GM23338 (cell line): ENCODE data around the gene IMPACT. TPM values are rescaled to one million over a fixed set of nuclear protein-coding genes. Genes with fewer than 3 reads are reported as not detected.

Experiments
- ATAC-seq: fragments of 200-7000 bp; cut with Tn5 transposase; 3 replicates; pipeline ENCODE4 v1.9.1; 2020
- DNase-seq: peaks from one replicate; pipeline ENCODE4 v3.0.0-alpha.2; 2015; ENCODE audit warnings: low spot score
- H2AFZ ChIP-seq: fragments of 200-600 bp; sonication (generic); 2 replicates; pipeline ENCODE4 v1.8.0; 2016; ENCODE audit warnings: antibody characterized with exemption, mild to moderate bottlenecking, moderate library complexity
- H3F3A ChIP-seq: fragments of 200-600 bp; sonication (generic); replicated peaks from 2 replicates; pipeline ENCODE4 v1.8.0; 2017; ENCODE audit warnings: antibody characterized with exemption, mixed run types, low read depth
- H3K27ac ChIP-seq: fragments of 200-600 bp; sonication (generic); 2 replicates; pipeline ENCODE4 v1.6.1; 2016; ENCODE audit warnings: low read depth
- H3K27me3 ChIP-seq: fragments of 200-600 bp; sonication (generic); 2 replicates; pipeline ENCODE4 v1.8.0; 2016; ENCODE audit warnings: mild to moderate bottlenecking, mixed run types, moderate library complexity; ENCODE audit not compliant: insufficient read depth
- H3K36me3 ChIP-seq: fragments of 200-600 bp; sonication (generic); 2 replicates; pipeline ENCODE4 v1.8.0; 2016; ENCODE audit warnings: mild to moderate bottlenecking; ENCODE audit not compliant: insufficient read depth
- H3K4me1 ChIP-seq: fragments of 200-600 bp; sonication (generic); 2 replicates; pipeline ENCODE4 v1.8.0; 2016; ENCODE audit warnings: mild to moderate bottlenecking, moderate library complexity; ENCODE audit not compliant: insufficient read depth
- H3K4me2 ChIP-seq: fragments of 200-600 bp; sonication (generic); 2 replicates; pipeline ENCODE4 v1.7.1; 2017; ENCODE audit warnings: mixed run types
- H3K4me3 ChIP-seq: fragments of 200-600 bp; sonication (generic); 2 replicates; pipeline ENCODE4 v1.6.1; 2016; ENCODE audit warnings: mixed run types
- H3K79me2 ChIP-seq: fragments of 200-600 bp; sonication (generic); replicated peaks from 2 replicates; pipeline ENCODE4 v1.8.0; 2017; ENCODE audit warnings: mild to moderate bottlenecking; ENCODE audit not compliant: insufficient read depth
- H3K9me2 ChIP-seq: fragments of 200-600 bp; sonication (generic); 2 replicates; pipeline ENCODE4 v1.8.0; 2017; ENCODE audit not compliant: insufficient read depth
- H4K20me1 ChIP-seq: fragments of 200-600 bp; sonication (generic); replicated peaks from 2 replicates; pipeline ENCODE4 v1.8.0; 2017; ENCODE audit warnings: mild to moderate bottlenecking; ENCODE audit not compliant: insufficient read depth
- H3K27ac Mint-ChIP-seq: 2 replicates; pipeline ENCODE4 v1.8.0; 2020; ENCODE audit warnings: inconsistent platforms, mild to moderate bottlenecking, moderate library complexity, mixed read lengths
- H3K27me3 Mint-ChIP-seq: 3 replicates; pipeline ENCODE4 v1.8.0; 2022; ENCODE audit warnings: low read depth, mild to moderate bottlenecking, moderate library complexity, mixed read lengths, inconsistent platforms; ENCODE audit not compliant: insufficient read depth, poor library complexity
- H3K36me3 Mint-ChIP-seq: 3 replicates; pipeline ENCODE4 v1.8.0; 2021; ENCODE audit warnings: low read depth, mild to moderate bottlenecking, inconsistent platforms, moderate library complexity, mixed read lengths
- H3K4me1 Mint-ChIP-seq: 3 replicates; pipeline ENCODE4 v1.8.0; 2020; ENCODE audit warnings: mild to moderate bottlenecking, inconsistent platforms, mixed read lengths
- H3K4me3 Mint-ChIP-seq: 3 replicates; pipeline ENCODE4 v1.8.0; 2021; ENCODE audit warnings: moderate library complexity, mild to moderate bottlenecking, inconsistent platforms, mixed read lengths
- H3K9me3 Mint-ChIP-seq: 3 replicates; pipeline ENCODE4 v1.8.0; 2020; ENCODE audit warnings: moderate library complexity, mild to moderate bottlenecking, inconsistent platforms, mixed read lengths
- CREB1 ChIP-seq: fragments of 250-450 bp; sonication (Bioruptor Pico); IDR thresholded peaks from 2 replicates; pipeline ENCODE4 v1.5.0; 2020; ENCODE audit warnings: low read depth, mild to moderate bottlenecking, moderate library complexity
- EZH2 ChIP-seq: fragments of 200-600 bp; sonication (generic); IDR thresholded peaks from one replicate; pipeline ENCODE4 v1.8.0; 2017; ENCODE audit warnings: antibody characterized with exemption, mild to moderate bottlenecking, low read depth; ENCODE audit not compliant: unreplicated experiment
- EZH2phosphoT487 ChIP-seq: fragments of 200-600 bp; sonication (generic); IDR thresholded peaks from one replicate; pipeline ENCODE4 v1.8.1; 2018; ENCODE audit warnings: antibody characterized with exemption; ENCODE audit not compliant: unreplicated experiment
- JUNB ChIP-seq: IDR thresholded peaks from one replicate; pipeline ENCODE4 v1.6.1; 2016; ENCODE audit warnings: antibody characterized with exemption; ENCODE audit not compliant: unreplicated experiment
- NANOG ChIP-seq: IDR thresholded peaks from 2 replicates; pipeline ENCODE4 v1.6.1; 2016; ENCODE audit warnings: antibody characterized with exemption, borderline replicate concordance
- POLR2AphosphoS5 ChIP-seq: IDR thresholded peaks from 2 replicates; pipeline ENCODE4 v1.6.1; 2016; ENCODE audit warnings: antibody characterized with exemption, low read depth
- STAT1 ChIP-seq: IDR thresholded peaks from one replicate; pipeline ENCODE4 v1.6.1; 2016; ENCODE audit warnings: antibody characterized with exemption; ENCODE audit not compliant: unreplicated experiment
- ZNF114 ChIP-seq: fragments of 250-450 bp; sonication (Bioruptor Pico); IDR thresholded peaks from 2 replicates; pipeline ENCODE4 v1.5.0; 2020; ENCODE audit warnings: mild to moderate bottlenecking, moderate library complexity
- ZNF331 ChIP-seq: fragments of 250-450 bp; sonication (Bioruptor Pico); IDR thresholded peaks from 2 replicates; pipeline ENCODE4 v1.5.0; 2020; ENCODE audit warnings: low read depth, mild to moderate bottlenecking, moderate library complexity
- polyA plus RNA-seq: library from polyadenylated mRNA; unstranded; fragments of >200 nt; fragmentation: Nextera tagmentation; extraction: Ambion mirVana; gene quantifications from 2 replicates; pipeline ENCODE4 v1.2.1, GENCODE V29; 2016
- total RNA-seq: library from RNA; depleted of rRNA; stranded (reverse); fragments of >200 nt; shearing (Covaris generic); gene quantifications from 2 replicates; pipeline ENCODE4 v1.2.3, GENCODE V29; 2014
- TF ChIP-seq, protein P1 (sequence below): fragments of 250-450 bp; sonication (Bioruptor Pico); IDR thresholded peaks from 2 replicates; pipeline ENCODE4 v1.5.0; 2020; ENCODE audit warnings: mild to moderate bottlenecking, moderate library complexity

The IMPACT gene
- total and polyA plus RNA-seq, 2 experiments from 2014 or later = 42.1 to 47.6 TPM

DNA sequence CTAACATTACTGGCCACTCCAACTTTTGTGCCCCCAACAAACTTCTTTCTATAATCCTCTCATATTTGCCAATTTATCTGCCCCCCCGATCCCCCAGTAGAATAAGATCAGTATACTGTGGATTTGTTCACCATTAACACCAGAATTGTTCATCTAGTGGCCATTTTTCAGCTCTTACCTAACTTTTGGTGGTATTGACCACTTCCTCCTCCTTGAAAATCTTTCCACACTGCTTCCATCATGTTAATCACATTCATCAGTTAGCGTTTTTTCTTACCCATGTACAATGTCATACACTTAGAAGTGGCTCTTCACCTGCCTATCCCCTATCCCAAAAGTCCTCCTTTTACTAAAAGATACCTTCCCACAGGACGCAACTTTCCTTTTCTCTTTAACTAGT lies 6.1 kb downstream of the IMPACT start:
- Histone ChIP-seq H3K4me1 (peaks cover 3% of the 10 kb centered on the region), H3K79me2 (peaks cover 18% of the 10 kb centered on the region), H3K27me3 (no peaks in the 10 kb centered on the region), H3K27ac (no peak overlapping the region), H4K20me1 (no peaks in the 10 kb centered on the region; the same call in 1 of the 2 replicates), H3K4me3 (no peak overlapping the region), H3K4me2 (no peak overlapping the region), H3K9me2 (no peaks in the 10 kb centered on the region), H3F3A (no peaks in the 10 kb centered on the region), H3K36me3 (peaks cover 7% of the 10 kb centered on the region; the same call in 1 of the 2 replicates), H2AFZ (no peak overlapping the region)
- no peak for TF ChIP-seq POLR2AphosphoS5
- TF ChIP-seq EZH2phosphoT487 = no peak
- TF ChIP-seq STAT1 = no peak
- ATAC-seq (no peak), DNase-seq (no peak)
- Mint-ChIP-seq H3K36me3 (peaks cover 58% of the 10 kb centered on the region), H3K9me3 (no peaks in the 10 kb centered on the region), H3K4me3 (no peak overlapping the region), H3K27me3 (peaks cover 2% of the 10 kb centered on the region), H3K4me1 (peaks cover 9% of the 10 kb centered on the region; the same call in 2 of the 3 replicates), H3K27ac (no peak overlapping the region)

DNA sequence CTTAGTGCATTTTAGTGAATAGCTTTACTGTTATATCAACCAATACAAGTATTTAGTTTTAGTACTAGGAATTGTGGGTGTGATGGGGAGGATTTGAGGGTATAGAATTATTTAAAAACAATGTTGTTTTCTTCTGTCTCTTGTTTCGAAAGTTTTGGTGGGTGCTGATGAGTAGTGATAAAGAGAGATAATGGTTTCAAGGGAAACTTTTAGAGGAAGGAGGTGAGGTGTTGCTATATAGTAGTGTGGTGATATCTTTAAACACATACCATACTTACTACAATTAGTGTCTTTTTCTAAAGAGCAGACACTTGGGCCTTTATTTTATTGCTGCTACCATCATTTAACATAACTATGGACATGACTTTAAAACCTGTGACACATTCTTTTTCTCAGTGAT lies 10.5 kb downstream of the IMPACT start:
- DNase-seq (no peak), ATAC-seq (no peak)
- no peak for TF ChIP-seq EZH2
- H3K9me3 Mint-ChIP-seq = no peaks in the 10 kb centered on the region
- H3K4me3 Mint-ChIP-seq = no peak overlapping the region
- H3K27me3 Mint-ChIP-seq = no peaks in the 10 kb centered on the region
- Histone ChIP-seq H2AFZ (no peak overlapping the region), H3K4me1 (no peaks in the 10 kb centered on the region), H3K27ac (no peak overlapping the region), H3F3A (no peaks in the 10 kb centered on the region), H3K9me2 (no peaks in the 10 kb centered on the region), H3K4me3 (no peak overlapping the region), H3K36me3 (peaks cover 19% of the 10 kb centered on the region), H4K20me1 (no peaks in the 10 kb centered on the region; the same call in 1 of the 2 replicates), H3K4me2 (no peak overlapping the region), H3K27me3 (no peaks in the 10 kb centered on the region), H3K79me2 (no peaks in the 10 kb centered on the region)
- no peaks in the 10 kb centered on the region for H3K4me1 Mint-ChIP-seq
- H3K27ac Mint-ChIP-seq = no peak overlapping the region
- H3K36me3 Mint-ChIP-seq = peaks cover 79% of the 10 kb centered on the region

DNA sequence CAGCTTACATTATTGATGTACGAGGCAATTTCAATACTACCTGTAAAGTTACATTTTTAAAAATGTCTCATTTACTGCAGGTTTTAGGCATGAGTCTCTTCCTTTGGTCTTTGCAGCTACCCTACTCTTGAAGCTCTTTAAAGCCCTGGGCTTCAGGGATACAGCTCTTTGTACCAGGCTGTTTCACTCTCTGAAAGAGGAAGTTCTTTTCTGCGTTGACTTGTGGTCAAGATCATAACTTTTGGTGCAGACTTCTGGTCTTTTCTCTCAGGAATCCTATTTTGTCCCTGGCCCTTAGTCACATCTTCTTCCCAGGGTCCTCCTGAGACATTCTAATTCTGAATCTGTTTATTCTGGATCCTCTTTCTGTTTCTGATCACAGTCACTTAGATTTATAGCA lies 17.4 kb downstream of the IMPACT start:
- H3K4me2 ChIP-seq = no peak overlapping the region
- no peak for ATAC-seq
- peaks cover 72% of the 10 kb centered on the region for H3K36me3 Mint-ChIP-seq
- no peak overlapping the region for H3K27ac ChIP-seq
- no peak overlapping the region for H2AFZ ChIP-seq
- no peaks in the 10 kb centered on the region for H3K9me3 Mint-ChIP-seq
- H3K4me1 Mint-ChIP-seq = no peaks in the 10 kb centered on the region
- no peak for DNase-seq
- H3K9me2 ChIP-seq = no peaks in the 10 kb centered on the region
- H3F3A ChIP-seq = no peaks in the 10 kb centered on the region
- no peak overlapping the region for H3K4me3 ChIP-seq
- no peaks in the 10 kb centered on the region for H4K20me1 ChIP-seq
- no peak overlapping the region for H3K4me3 Mint-ChIP-seq
- H3K4me1 ChIP-seq = no peaks in the 10 kb centered on the region
- no peaks in the 10 kb centered on the region for H3K79me2 ChIP-seq
- no peaks in the 10 kb centered on the region for H3K27me3 ChIP-seq
- peaks cover 48% of the 10 kb centered on the region for H3K36me3 ChIP-seq
- H3K27ac Mint-ChIP-seq = no peak overlapping the region
- no peaks in the 10 kb centered on the region for H3K27me3 Mint-ChIP-seq
- no peak for TF ChIP-seq ZNF331 (CRISPR knock-in tag)
- TF ChIP-seq NANOG = no peak
- no peak for TF ChIP-seq ZNF114
- TF ChIP-seq CREB1 (CRISPR knock-in tag) = no peak
- TF ChIP-seq, protein P1, sequence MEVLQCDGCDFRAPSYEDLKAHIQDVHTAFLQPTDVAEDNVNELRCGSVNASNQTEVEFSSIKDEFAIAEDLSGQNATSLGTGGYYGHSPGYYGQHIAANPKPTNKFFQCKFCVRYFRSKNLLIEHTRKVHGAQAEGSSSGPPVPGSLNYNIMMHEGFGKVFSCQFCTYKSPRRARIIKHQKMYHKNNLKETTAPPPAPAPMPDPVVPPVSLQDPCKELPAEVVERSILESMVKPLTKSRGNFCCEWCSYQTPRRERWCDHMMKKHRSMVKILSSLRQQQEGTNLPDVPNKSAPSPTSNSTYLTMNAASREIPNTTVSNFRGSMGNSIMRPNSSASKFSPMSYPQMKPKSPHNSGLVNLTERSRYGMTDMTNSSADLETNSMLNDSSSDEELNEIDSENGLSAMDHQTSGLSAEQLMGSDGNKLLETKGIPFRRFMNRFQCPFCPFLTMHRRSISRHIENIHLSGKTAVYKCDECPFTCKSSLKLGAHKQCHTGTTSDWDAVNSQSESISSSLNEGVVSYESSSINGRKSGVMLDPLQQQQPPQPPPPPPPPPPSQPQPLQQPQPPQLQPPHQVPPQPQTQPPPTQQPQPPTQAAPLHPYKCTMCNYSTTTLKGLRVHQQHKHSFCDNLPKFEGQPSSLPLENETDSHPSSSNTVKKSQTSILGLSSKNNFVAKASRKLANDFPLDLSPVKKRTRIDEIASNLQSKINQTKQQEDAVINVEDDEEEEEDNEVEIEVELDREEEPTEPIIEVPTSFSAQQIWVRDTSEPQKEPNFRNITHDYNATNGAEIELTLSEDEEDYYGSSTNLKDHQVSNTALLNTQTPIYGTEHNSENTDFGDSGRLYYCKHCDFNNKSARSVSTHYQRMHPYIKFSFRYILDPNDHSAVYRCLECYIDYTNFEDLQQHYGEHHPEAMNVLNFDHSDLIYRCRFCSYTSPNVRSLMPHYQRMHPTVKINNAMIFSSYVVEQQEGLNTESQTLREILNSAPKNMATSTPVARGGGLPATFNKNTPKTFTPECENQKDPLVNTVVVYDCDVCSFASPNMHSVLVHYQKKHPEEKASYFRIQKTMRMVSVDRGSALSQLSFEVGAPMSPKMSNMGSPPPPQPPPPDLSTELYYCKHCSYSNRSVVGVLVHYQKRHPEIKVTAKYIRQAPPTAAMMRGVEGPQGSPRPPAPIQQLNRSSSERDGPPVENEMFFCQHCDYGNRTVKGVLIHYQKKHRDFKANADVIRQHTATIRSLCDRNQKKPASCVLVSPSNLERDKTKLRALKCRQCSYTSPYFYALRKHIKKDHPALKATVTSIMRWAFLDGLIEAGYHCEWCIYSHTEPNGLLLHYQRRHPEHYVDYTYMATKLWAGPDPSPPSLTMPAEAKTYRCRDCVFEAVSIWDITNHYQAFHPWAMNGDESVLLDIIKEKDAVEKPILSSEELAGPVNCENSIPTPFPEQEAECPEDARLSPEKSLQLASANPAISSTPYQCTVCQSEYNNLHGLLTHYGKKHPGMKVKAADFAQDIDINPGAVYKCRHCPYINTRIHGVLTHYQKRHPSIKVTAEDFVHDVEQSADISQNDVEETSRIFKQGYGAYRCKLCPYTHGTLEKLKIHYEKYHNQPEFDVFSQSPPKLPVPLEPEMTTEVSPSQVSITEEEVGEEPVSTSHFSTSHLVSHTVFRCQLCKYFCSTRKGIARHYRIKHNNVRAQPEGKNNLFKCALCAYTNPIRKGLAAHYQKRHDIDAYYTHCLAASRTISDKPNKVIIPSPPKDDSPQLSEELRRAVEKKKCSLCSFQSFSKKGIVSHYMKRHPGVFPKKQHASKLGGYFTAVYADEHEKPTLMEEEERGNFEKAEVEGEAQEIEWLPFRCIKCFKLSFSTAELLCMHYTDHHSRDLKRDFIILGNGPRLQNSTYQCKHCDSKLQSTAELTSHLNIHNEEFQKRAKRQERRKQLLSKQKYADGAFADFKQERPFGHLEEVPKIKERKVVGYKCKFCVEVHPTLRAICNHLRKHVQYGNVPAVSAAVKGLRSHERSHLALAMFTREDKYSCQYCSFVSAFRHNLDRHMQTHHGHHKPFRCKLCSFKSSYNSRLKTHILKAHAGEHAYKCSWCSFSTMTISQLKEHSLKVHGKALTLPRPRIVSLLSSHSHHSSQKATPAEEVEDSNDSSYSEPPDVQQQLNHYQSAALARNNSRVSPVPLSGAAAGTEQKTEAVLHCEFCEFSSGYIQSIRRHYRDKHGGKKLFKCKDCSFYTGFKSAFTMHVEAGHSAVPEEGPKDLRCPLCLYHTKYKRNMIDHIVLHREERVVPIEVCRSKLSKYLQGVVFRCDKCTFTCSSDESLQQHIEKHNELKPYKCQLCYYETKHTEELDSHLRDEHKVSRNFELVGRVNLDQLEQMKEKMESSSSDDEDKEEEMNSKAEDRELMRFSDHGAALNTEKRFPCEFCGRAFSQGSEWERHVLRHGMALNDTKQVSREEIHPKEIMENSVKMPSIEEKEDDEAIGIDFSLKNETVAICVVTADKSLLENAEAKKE (CRISPR knock-in tag) = no peak
- no peak for TF ChIP-seq JUNB
